HG03196 (cell line): ENCODE results near the gene VPS13C.
A peak's percentile ranks its signal among the peaks of the same experiment; 100 is the strongest.
"Not testable (repeated sequence)": the region's sequence is repeated elsewhere in the genome, so short reads cannot be mapped to it uniquely, and the experiment has no call there.

ENCODE experiments used
- ATAC-seq: cut with Tn5 transposase; IDR thresholded peaks from one replicate; pipeline ENCODE4 v1.9.1; 2021; ENCODE audit not compliant: unreplicated experiment

VPS13C gene

GRCh38 chr15:62071711-62072308 lies 11.6 kb upstream of the VPS13C start:
- no peak for ATAC-seq

GRCh38 chr15:62069551-62069950 lies 9.3 kb upstream of the VPS13C start:
- no peak for ATAC-seq

- ATAC-seq: no peak
These were observed 8.5 kb upstream of the VPS13C start for GRCh38 chr15:62068810-62069167.

- ATAC-seq: no peak
These were observed 8.0 kb upstream of the VPS13C start for GRCh38 chr15:62068071-62068809.

GRCh38 chr15:62067448-62068044 lies 7.3 kb upstream of the VPS13C start:
- ATAC-seq: no peak

- ATAC-seq: no peak
These were observed 6.6 kb upstream of the VPS13C start, which contains the start of gene C2CD4A for GRCh38 chr15:62066663-62067447. Gene C2CD4A, plus strand, starts transcription at chr15:62066977. Its CDS starts 637 bp downstream, at chr15:62067614.

GRCh38 chr15:62063825-62064635 lies 3.8 kb upstream of the VPS13C start:
- no peak for ATAC-seq

GRCh38 chr15:62060896-62061280 lies 641 bp upstream of the VPS13C start:
- ATAC-seq: peak; percentile 1

- peak; percentile 77 for ATAC-seq
These were observed 483 bp downstream of the VPS13C start for GRCh38 chr15:62059816-62060112.

GRCh38 chr15:62059108-62059815 lies 985 bp downstream of the VPS13C start:
- no peak for ATAC-seq

GRCh38 chr15:62058327-62059028 lies 1.8 kb downstream of the VPS13C start:
- ATAC-seq: no peak

- ATAC-seq: no peak
These were observed 2.8 kb downstream of the VPS13C start for GRCh38 chr15:62057341-62057980.

- no peak for ATAC-seq
These were observed 5.3 kb downstream of the VPS13C start for GRCh38 chr15:62054979-62055378.

- no peak for ATAC-seq
These were observed 6.7 kb downstream of the VPS13C start for GRCh38 chr15:62053439-62054085.

- ATAC-seq: no peak
These were observed 7.5 kb downstream of the VPS13C start for GRCh38 chr15:62052713-62053112.

GRCh38 chr15:62051166-62051565 lies 9.1 kb downstream of the VPS13C start:
- no peak for ATAC-seq

- ATAC-seq: no peak
These were observed 10.1 kb downstream of the VPS13C start for GRCh38 chr15:62050115-62050514.

GRCh38 chr15:62048254-62048653 lies 12.0 kb downstream of the VPS13C start:
- ATAC-seq: not testable (repeated sequence)
